Measurements from ENCODE around the gene PRKAB1. TPM values are rescaled to one million over a fixed set of nuclear protein-coding genes. Genes with fewer than 3 reads are reported as not detected.

The PRKAB1 gene
- total RNA-seq, 1 experiment from 2014 or later, result 42.2 TPM

DNA sequence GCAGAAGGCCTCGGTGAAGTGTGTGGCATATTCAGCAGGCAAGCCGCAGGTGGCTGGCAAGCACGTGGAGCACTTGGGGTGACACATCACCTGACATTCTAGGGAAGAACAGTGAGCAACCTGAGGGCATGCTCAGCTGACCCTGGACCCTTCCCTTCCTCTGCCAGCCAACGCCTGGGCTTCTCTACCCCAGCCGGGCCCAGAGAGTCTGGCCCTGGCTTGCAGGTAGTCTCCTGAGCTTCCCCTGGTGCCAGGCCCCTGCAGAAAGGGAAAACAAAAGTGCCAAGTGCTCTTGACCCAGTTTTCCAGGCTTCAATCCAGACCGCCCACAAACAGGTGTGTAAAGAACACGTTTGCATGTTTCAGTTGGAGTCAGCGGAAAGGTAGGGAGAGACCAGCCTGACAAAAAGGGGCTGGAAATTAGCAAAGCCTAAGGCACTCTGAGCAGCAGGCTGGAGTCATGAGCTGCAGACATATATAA is 45.7 kb downstream of the PRKAB1 start:
- no peak overlapping the region for H3K14ac ChIP-seq (ENCODE audit: insufficient read depth, low read length)
- H3K79me2 ChIP-seq (ENCODE audit: insufficient read depth, low read length), result no peaks in the 10 kb centered on the region
- no peak overlapping the region for H2BK20ac ChIP-seq (ENCODE audit: low read depth, low read length, poor library complexity, severe bottlenecking)
- H3K4me1 ChIP-seq (ENCODE audit: insufficient read depth, low read length), result no peaks in the 10 kb centered on the region
- H3K79me1 ChIP-seq (ENCODE audit: insufficient read depth, low read depth, low read length, poor library complexity, severe bottlenecking), result no peaks in the 10 kb centered on the region
- H3K4me2 ChIP-seq (ENCODE audit: insufficient read depth, insufficient read length, low read length), result no peak overlapping the region
- no peak overlapping the region for H3K27ac ChIP-seq (ENCODE audit: insufficient read length, low read depth, low read length)
- DNase-seq, result no peak
- H4K8ac ChIP-seq (replicated peaks; ENCODE audit: insufficient read length, low read depth, low read length), result no peak overlapping the region
- no peaks in the 10 kb centered on the region for H3K9me3 ChIP-seq (ENCODE audit: control insufficient read depth, low read depth, low read length)
- H2BK12ac ChIP-seq (ENCODE audit: insufficient read length, low read depth, low read length), result no peak overlapping the region
- no peak overlapping the region for H3K18ac ChIP-seq (ENCODE audit: insufficient read length, low read depth, low read length)
- no peak overlapping the region for H2BK15ac ChIP-seq (ENCODE audit: low read depth, low read length)
- TF ChIP-seq, protein P1, sequence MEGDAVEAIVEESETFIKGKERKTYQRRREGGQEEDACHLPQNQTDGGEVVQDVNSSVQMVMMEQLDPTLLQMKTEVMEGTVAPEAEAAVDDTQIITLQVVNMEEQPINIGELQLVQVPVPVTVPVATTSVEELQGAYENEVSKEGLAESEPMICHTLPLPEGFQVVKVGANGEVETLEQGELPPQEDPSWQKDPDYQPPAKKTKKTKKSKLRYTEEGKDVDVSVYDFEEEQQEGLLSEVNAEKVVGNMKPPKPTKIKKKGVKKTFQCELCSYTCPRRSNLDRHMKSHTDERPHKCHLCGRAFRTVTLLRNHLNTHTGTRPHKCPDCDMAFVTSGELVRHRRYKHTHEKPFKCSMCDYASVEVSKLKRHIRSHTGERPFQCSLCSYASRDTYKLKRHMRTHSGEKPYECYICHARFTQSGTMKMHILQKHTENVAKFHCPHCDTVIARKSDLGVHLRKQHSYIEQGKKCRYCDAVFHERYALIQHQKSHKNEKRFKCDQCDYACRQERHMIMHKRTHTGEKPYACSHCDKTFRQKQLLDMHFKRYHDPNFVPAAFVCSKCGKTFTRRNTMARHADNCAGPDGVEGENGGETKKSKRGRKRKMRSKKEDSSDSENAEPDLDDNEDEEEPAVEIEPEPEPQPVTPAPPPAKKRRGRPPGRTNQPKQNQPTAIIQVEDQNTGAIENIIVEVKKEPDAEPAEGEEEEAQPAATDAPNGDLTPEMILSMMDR (conservative IDR thresholded peaks at IDR 0.05), result no peak
- no peak overlapping the region for H4K5ac ChIP-seq (ENCODE audit: insufficient read length, low read depth, low read length)
- H2AK5ac ChIP-seq (ENCODE audit: insufficient read length, low read length), result no peak overlapping the region
- no peak overlapping the region for H4K91ac ChIP-seq (ENCODE audit: insufficient read length, low read depth, low read length)
- H3K23ac ChIP-seq (ENCODE audit: insufficient read length, low read depth, low read length), result no peak overlapping the region
- Mint-ChIP-seq H3K27me3 (ENCODE audit: low read depth) (no peaks in the 10 kb centered on the region), H3K4me1 (peaks cover 0 to 5% of the 10 kb centered on the region in 2 experiments; a peak in 1 of 4 replicates), H3K4me3 (no peak overlapping the region), H3K9me3 (no peaks in the 10 kb centered on the region), H3K27ac (no peak overlapping the region), H3K36me3 (ENCODE audit: insufficient read depth in 1 of 3, low read depth in 3 of 3) (peaks cover 45 to 91% (median 73%) of the 10 kb centered on the region in 3 experiments; a peak in 6 of 7 replicates)
- H3K56ac ChIP-seq (ENCODE audit: insufficient read length, low read depth, low read length), result no peak overlapping the region
- no peak overlapping the region for H2BK120ac ChIP-seq (ENCODE audit: low read depth, low read length, poor library complexity, severe bottlenecking)
- H3K27me3 ChIP-seq (ENCODE audit: insufficient read depth, low read length), result no peaks in the 10 kb centered on the region
- H3K9ac ChIP-seq (ENCODE audit: extremely low read depth, insufficient read length, low read length), result no peak overlapping the region
- no CpG with 5 or more reads among the region's 8 CpGs for WGBS (ENCODE audit: extremely low coverage, insufficient read length, low lambda C conversion rate)
- H2AFZ ChIP-seq (ENCODE audit: low read length), result no peak overlapping the region
- H3K4ac ChIP-seq (ENCODE audit: low read depth, low read length), result no peak overlapping the region
- H3T11ph ChIP-seq (ENCODE audit: low read length), result no peak overlapping the region
- no peaks in the 10 kb centered on the region for H3K23me2 ChIP-seq (ENCODE audit: insufficient read length, low read depth, low read length, poor library complexity, severe bottlenecking)
- no peak overlapping the region for H2BK5ac ChIP-seq (ENCODE audit: insufficient read length, low read length)
- no peaks in the 10 kb centered on the region for H4K20me1 ChIP-seq (ENCODE audit: control insufficient read depth, insufficient read depth, insufficient read length)

Data from H9 (cell line).